H1 (cell line): Measurements from ENCODE around the gene PDE4D. TPM values are rescaled to one million over a fixed set of nuclear protein-coding genes. Genes with fewer than 3 reads are reported as not detected.

Experiments
- BRCA1 ChIP-seq: IDR thresholded peaks from 2 replicates; pipeline ENCODE4 v1.6.1; 2012; ENCODE audit warnings: low read depth, low read length, improper control_type of control experiment
- CHD7 ChIP-seq: fragments of 300-600 bp; sonication (generic); IDR thresholded peaks from 2 replicates; pipeline ENCODE4 v1.7.1; 2012; ENCODE audit warnings: low read length, moderate library complexity, mild to moderate bottlenecking, inconsistent platforms; ENCODE audit not compliant: insufficient replicate concordance
- E2F6 ChIP-seq: IDR thresholded peaks from 2 replicates; pipeline ENCODE4 v1.6.1; 2012; ENCODE audit warnings: inconsistent platforms
- KDM4A ChIP-seq: IDR thresholded peaks from one replicate; pipeline ENCODE4 v1.7.1; 2012; ENCODE audit warnings: low read depth, mild to moderate bottlenecking, moderate library complexity, low read length, inconsistent platforms; ENCODE audit not compliant: severe bottlenecking
- ZNF274 ChIP-seq: IDR thresholded peaks from 2 replicates; pipeline ENCODE4 v1.7.0; 2012; ENCODE audit warnings: low read length, borderline replicate concordance; ENCODE audit errors: extremely low read depth
- polyA plus RNA-seq, 7 experiments: library from polyadenylated mRNA; depleted of rRNA in 3 of 7; stranded (reverse) in 5 of 7; unstranded in 2 of 7; fragments of >200 nt in 5 of 7; fragments of 200-250 nt in 2 of 7; gene quantifications; 1 replicate in 5 of 7; 2 replicates in 1 of 7; 4 replicates in 1 of 7; pipeline versions ENCODE4 v1.2.1 to v1.2.3, GENCODE V29; 2011 to 2013; ENCODE audit warnings: missing spikeins in 2 of 7, mixed read lengths in 2 of 7
- total RNA-seq: library from RNA; stranded (reverse); fragmentation: NEBNext Ultra II Directional; extraction: Animal tissue kit (Norgen Biotek cat#: 25700); gene quantifications from 2 replicates; pipeline ENCODE4 v1.2.1, GENCODE V29; 2021

PDE4D gene
- total and polyA plus RNA-seq, 2 of the 8 experiments (the other 6 are each of a cell fraction or from before 2014, with no cell fraction given), result 2.3 to 3.7 TPM

- TF ChIP-seq CHD7 (no peak), E2F6 (no peak), BRCA1 (no peak), ZNF274 (no peak), KDM4A (no peak)
These were observed 918.9 kb downstream of the PDE4D start (continued) for GRCh38 chr5:58974601-58975000.
